ENCODE data around the gene OOSP3.

DNA sequence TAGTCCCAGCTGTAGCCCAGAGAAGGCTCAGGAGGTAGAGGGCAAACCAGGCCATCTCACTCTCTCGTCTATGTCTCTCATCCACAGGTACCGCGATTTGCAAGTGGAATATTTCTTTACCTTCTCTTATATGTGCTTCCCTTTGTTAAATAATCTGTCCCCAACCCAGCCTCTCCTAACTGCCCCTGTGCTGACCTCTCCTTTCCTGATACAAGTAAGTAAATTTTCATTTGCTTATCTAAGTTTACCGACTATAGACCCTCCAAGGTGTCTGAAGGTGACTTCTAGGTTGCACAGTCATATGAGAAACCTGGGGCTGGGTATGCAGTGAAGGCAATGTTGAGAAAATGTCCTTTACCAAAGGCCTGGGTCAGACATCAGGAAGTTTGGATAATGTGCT is 33.2 kb upstream of the OOSP3 start, which contains the start of gene CBLIF:
- TF ChIP-seq, protein P1, sequence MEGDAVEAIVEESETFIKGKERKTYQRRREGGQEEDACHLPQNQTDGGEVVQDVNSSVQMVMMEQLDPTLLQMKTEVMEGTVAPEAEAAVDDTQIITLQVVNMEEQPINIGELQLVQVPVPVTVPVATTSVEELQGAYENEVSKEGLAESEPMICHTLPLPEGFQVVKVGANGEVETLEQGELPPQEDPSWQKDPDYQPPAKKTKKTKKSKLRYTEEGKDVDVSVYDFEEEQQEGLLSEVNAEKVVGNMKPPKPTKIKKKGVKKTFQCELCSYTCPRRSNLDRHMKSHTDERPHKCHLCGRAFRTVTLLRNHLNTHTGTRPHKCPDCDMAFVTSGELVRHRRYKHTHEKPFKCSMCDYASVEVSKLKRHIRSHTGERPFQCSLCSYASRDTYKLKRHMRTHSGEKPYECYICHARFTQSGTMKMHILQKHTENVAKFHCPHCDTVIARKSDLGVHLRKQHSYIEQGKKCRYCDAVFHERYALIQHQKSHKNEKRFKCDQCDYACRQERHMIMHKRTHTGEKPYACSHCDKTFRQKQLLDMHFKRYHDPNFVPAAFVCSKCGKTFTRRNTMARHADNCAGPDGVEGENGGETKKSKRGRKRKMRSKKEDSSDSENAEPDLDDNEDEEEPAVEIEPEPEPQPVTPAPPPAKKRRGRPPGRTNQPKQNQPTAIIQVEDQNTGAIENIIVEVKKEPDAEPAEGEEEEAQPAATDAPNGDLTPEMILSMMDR (IDR thresholded peaks at IDR 0.05), result no peak
- no peak for TF ChIP-seq POLR2AphosphoS5 (IDR thresholded peaks at IDR 0.05)
